Heart right ventricle (tissue), 16 donors: Measurements from ENCODE around the gene AQP9. TPM values are rescaled to one million over a fixed set of nuclear protein-coding genes. Genes with fewer than 3 reads are reported as not detected.

Experiments used
- ATAC-seq, 8 donors: fragments of 200-7000 bp; cut with Tn5 transposase; one replicate each; pipeline ENCODE4 v1.9.1; 2020; ENCODE audit warnings: mild to moderate bottlenecking in 8 of 8, moderate library complexity in 8 of 8, moderate number of reproducible peaks in 1 of 8
- DNase-seq, 2 donors: peaks; one replicate each; pipeline ENCODE4 v3.0.0-alpha.2; 2020
- H3K27ac ChIP-seq, 10 donors: fragments of 200-600 bp; sonication (generic) in 2 of 10; one replicate each; pipeline versions ENCODE4 v1.5.0 to v1.8.0; 2020 to 2022; ENCODE audit warnings: mild to moderate bottlenecking in 3 of 10
- H3K27me3 ChIP-seq, 7 donors: fragments of 200-600 bp; one replicate each; pipeline ENCODE4 v1.8.0; 2021 to 2022; ENCODE audit warnings: mild to moderate bottlenecking in 2 of 7
- H3K36me3 ChIP-seq, 9 donors: fragments of 200-600 bp; sonication (generic) in 1 of 9; one replicate each; pipeline versions ENCODE4 v1.5.0 to v1.8.0; 2020 to 2022; ENCODE audit warnings: mild to moderate bottlenecking in 2 of 9
- H3K4me1 ChIP-seq, 9 donors: fragments of 200-600 bp; sonication (generic) in 1 of 9; one replicate each; pipeline versions ENCODE4 v1.5.0 to v1.8.0; 2020 to 2022; ENCODE audit warnings: mild to moderate bottlenecking in 4 of 9
- H3K4me3 ChIP-seq, 10 donors: fragments of 200-600 bp; sonication (generic) in 2 of 10; one replicate each; pipeline versions ENCODE4 v1.5.0 to v1.8.0; 2020 to 2022; ENCODE audit warnings: mild to moderate bottlenecking in 7 of 10, moderate library complexity in 2 of 10
- H3K9me3 ChIP-seq, 11 donors: fragments of 200-600 bp in 10 of 11; sonication (generic) in 2 of 11; one replicate each; pipeline versions ENCODE4 v1.5.0 to v1.8.0; 2013 to 2022; ENCODE audit warnings: mild to moderate bottlenecking in 2 of 11, control low read depth in 1 of 11, moderate library complexity in 1 of 11
- CTCF ChIP-seq, 9 donors: fragments of 200-600 bp; sonication (generic) in 2 of 9; IDR thresholded peaks; one replicate each; pipeline versions ENCODE4 v1.5.0 to v1.8.0; 2021 to 2022; ENCODE audit warnings: antibody characterized with exemption in 9 of 9, mild to moderate bottlenecking in 5 of 9, moderate library complexity in 1 of 9
- WGBS, 2 donors: extraction: QIAGEN DNeasy Blood & Tissue Kit; methylation state at CpG; one replicate each; pipeline ENCODE4 v1.1.7; 2013; ENCODE audit warnings: inconsistent platforms in 1 of 2; 5-methylcytosine and 5-hydroxymethylcytosine counted together
- intact Hi-C, 10 donors: fragments of 100-400 bp; cut with DNase I; formaldehyde crosslinking; loops; one replicate each; pipeline versions ENCODE4 v1.11.1 to v1.14.2; 2022
- polyA plus RNA-seq, 2 donors: library from polyadenylated mRNA; stranded (reverse); fragments of 200-250 nt; gene quantifications; one replicate each; pipeline ENCODE4 v1.2.3, GENCODE V29; 2013
- total RNA-seq, 10 donors: library from RNA; stranded (reverse); fragmentation: NEBNext Ultra II Directional in 3 of 10; extraction: Animal tissue kit (Norgen Biotek cat#: 25700) in 3 of 10; gene quantifications; one replicate each; pipeline versions ENCODE4 v1.2.1 to v1.2.4, GENCODE V29; 2021 to 2023
- donor health status: Arrhythmogenic right ventricular cardiomyopathy.
- donor health status: ischemic (EF 13 %, LVEDD 7.1; RV severe dilation, severe dysfunction).
- donor health status: healthy with polysubstance abuse.
- donor health status: DM: no; HTN: yes; CAD: no.
- donor health status: DM: no; HTN: no; CAD: no.
- donor health status: ischemic (EF 25% LVEDD 6.9; RV normal size, moderate dysfunction).
- donor health status: ischemic (EF 25% LVEDD 5.7; RV mildly dilated, moderate dysfunction).
- donor health status: healthy.
- donor health status: DM: yes; HTN: yes; CAD: no.
- donor health status: Ischemic cardiomyopathy.
- donor health status: ischemic (EF 35%, LVEDD 5.7; RV mildly dilated, moderate dysfunction).
- donor health status: nonischemic (EF 11% LVEDD 7.7; RV severe dilation, severe dysfunction).
- donor health status: DM: yes; HTN: yes; CAD: no.
- donor health status: PGD.
- donor health status: ischemic (EF 29% LVEDD 5.4; RV normal size, mild dysfunction).
- donor health status: nonischemic (EF 23%, LVEDD 6.1; RV moderate dilation, normal function).

Gene AQP9
- total and polyA plus RNA-seq, 12 donors = 0.42 to 3.3 (median 0.87) TPM; not detected in 1

- Histone ChIP-seq H3K9me3 (no peaks in the 10 kb centered on the region), H3K36me3 (no peaks in the 10 kb centered on the region), H3K27me3 (peaks cover 0 to 17% (median 0%) of the 10 kb centered on the region in 7 donors), H3K27ac (no peak overlapping the region), H3K4me3 (no peak overlapping the region), H3K4me1 (peaks cover 0 to 12% (median 0%) of the 10 kb centered on the region in 9 donors)
- 84 to 85% methylated on average over 4 of the region's 4 CpGs for WGBS, 2 donors
- intact Hi-C loops = no loop called here
- DNase-seq = no peak
- ATAC-seq = no peak
- no peak for TF ChIP-seq CTCF (IDR thresholded peaks at IDR 0.05)
Observed at GRCh38 chr15:58134886-58135285, 3.3 kb upstream of the AQP9 start.

DNA sequence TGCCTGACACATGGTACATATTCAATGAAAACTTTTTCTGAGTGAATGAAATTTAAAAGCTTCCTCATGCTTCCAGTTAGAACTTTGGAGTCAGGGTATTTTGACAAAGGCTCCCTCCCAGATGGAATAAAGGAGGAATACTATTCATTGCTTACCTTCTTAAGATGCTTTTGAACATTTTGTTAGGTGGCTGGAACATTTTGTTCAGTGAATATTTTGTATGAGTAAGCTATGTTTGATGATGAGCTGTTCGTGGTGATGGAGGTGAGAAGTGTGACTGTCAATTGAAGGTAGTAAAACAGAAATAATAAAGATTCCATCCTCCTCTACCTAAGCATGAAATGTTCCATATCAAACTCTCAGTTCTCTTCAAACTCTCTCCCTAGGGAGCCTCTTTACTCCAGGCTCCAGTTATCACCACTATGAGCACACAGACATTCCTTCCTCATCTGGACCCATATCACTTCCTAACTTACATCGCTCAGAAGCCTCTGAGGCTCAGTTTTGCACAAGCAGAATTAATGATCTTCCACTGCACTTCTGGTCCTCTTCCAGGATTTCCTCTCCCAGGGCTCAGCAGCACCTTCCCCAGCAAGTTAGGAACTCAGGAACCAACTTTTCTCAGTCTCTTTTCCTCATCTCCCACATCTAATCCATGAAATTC lies 2.5 kb upstream of the AQP9 start:
- no peak overlapping the region for H3K27ac ChIP-seq
- H3K4me1 ChIP-seq = peaks cover 0 to 14% (median 0%) of the 10 kb centered on the region in 9 donors
- H3K36me3 ChIP-seq = no peaks in the 10 kb centered on the region
- no peak for TF ChIP-seq CTCF (IDR thresholded peaks at IDR 0.05)
- H3K27me3 ChIP-seq = peaks cover 0 to 17% (median 0%) of the 10 kb centered on the region in 7 donors
- no peaks in the 10 kb centered on the region for H3K9me3 ChIP-seq
- DNase-seq = no peak
- ATAC-seq = no peak
- H3K4me3 ChIP-seq = no peak overlapping the region
- intact Hi-C loops = no loop called here
- 60 to 63% methylated on average over 2 of the region's 2 CpGs for WGBS, 2 donors

- no peak for TF ChIP-seq CTCF (IDR thresholded peaks at IDR 0.05)
- Histone ChIP-seq H3K27ac (no peak overlapping the region), H3K4me3 (no peak overlapping the region), H3K9me3 (no peaks in the 10 kb centered on the region), H3K4me1 (peaks cover 0 to 21% (median 0%) of the 10 kb centered on the region in 9 donors), H3K27me3 (peaks cover 0 to 16% (median 0%) of the 10 kb centered on the region in 7 donors), H3K36me3 (no peaks in the 10 kb centered on the region)
- no peak for ATAC-seq
- 96 to 100% methylated on average over 1 of the region's 1 CpG for WGBS, 2 donors
- intact Hi-C loops = no loop called here
- DNase-seq = no peak
Observed at GRCh38 chr15:58136731-58137130, 1.4 kb upstream of the AQP9 start.

DNA sequence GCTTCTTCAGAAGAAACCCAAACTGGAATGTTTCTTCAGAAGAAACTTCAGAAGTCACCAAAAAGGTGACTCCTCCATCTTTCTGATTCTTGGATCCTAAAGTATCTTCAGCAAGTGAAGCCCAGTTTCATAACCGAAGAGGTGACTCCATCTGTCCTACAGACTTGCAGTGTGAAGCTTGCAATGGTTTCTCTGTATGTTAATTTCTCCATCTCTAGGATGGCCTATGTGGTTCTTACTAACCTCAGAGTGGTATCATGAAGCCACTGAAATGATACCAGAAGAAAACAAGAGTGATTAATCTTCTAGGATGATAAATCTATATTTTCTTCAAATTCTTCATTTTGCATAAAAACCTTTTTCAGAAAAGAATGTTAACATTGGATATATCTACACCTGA lies 495 bp upstream of the AQP9 start:
- ATAC-seq (no peak), DNase-seq (no peak)
- peak overlapping the region in 1 of 10 donors; percentile 90 for H3K27ac ChIP-seq
- H3K4me1 ChIP-seq = peaks cover 0 to 21% (median 0%) of the 10 kb centered on the region in 9 donors
- peaks cover 0 to 9% (median 0%) of the 10 kb centered on the region in 7 donors for H3K27me3 ChIP-seq
- no peaks in the 10 kb centered on the region for H3K9me3 ChIP-seq
- no peak overlapping the region for H3K4me3 ChIP-seq
- TF ChIP-seq CTCF (IDR thresholded peaks at IDR 0.05) = no peak
- intact Hi-C loops = no loop called here
- WGBS, 2 donors = 90 to 97% methylated on average over 1 of the region's 1 CpG
- H3K36me3 ChIP-seq = no peaks in the 10 kb centered on the region
